ENCODE results near the gene RPLP2.

Gene RPLP2

DNA sequence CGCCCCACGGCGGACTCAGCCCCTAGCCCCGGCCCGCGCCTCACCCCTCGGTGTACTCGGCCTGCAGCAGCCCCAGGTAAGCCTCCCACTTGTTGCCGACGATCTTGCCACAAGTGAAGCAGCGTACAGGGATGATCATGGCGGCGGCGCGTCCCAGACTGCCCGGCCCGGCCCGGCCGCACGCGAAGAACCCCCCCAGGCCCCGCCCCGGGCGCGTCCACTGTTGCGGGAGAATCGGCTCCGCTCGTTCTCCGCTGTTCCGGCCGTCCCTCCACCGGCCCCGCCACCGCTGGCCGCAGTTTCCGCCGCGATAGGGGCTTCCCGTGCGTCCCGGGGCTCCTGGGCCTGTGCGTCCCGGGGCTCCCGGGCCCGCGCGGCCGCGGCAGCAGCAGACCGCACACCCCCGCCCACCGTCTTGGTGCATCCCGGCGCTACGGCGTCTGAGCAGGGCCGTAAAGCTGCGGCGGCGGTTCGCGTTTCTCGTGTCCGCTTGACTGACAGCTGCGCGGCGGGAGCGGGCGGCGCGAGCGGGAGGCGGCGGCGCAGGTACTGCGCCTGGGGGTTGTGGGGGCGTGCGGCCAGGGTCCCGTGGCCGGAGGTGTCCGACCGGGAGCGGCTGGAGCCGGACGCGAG lies 32.7 kb downstream of the RPLP2 start, which contains the start of the genes POLR2L and TSPAN4:
Gene POLR2L (minus strand): TSS at position 160 of the 633 bp plus-strand sequence. CDS start 21 bp downstream, at position 139.
Gene TSPAN4 (plus strand): TSS at position 483 of the 633 bp plus-strand sequence. CDS start 7,453 bp downstream, outside the sequence.
- peak within 1 kb of the TSS; percentile 93 for H3K27ac ChIP-seq (ENCODE audit: extremely low read depth, low read depth, low read length)
- CTCF ChIA-PET, result no interaction called here
- POLR2A ChIA-PET, result interaction anchor here (0.6 to 6.9 kb wide), 10 partner anchors 11 to 83 kb away, joined by 3 to 70 read pairs (median 6); partner anchors contain the start of genes CD151, CRACR2B, PNPLA2 and RPLP2
- H3K4me3 ChIP-seq (ENCODE audit: low read depth, low read length), result peak within 1 kb of the TSS; percentile 89
- no peaks in the 10 kb centered on the region for H3K9me3 ChIP-seq (ENCODE audit: control insufficient read depth, insufficient read depth, low read depth, low read length)
- H3K36me3 ChIP-seq (ENCODE audit: control insufficient read depth in 2 of 2, insufficient read depth in 1 of 2, low read length in 2 of 2), result peaks cover 0 to 38% of the 10 kb centered on the region in 2 experiments; a peak in 1 of 3 replicates
- 0 out of 2 replicates have a peak, but pooled peaks cover 4% of the 10 kb centered on the region for H3K4me1 ChIP-seq (ENCODE audit: control insufficient read depth, insufficient read depth, low read length)
- TF ChIP-seq HOXD13 (CRISPR knock-in tag; IDR thresholded peaks at IDR 0.05; ENCODE audit: borderline replicate concordance) (no peak), ZNF555 (tag by site-specific recombination; conservative IDR thresholded peaks at IDR 0.05) (no peak), ZNF155 (tag by site-specific recombination; IDR thresholded peaks at IDR 0.05) (no peak), GFI1B (tag by site-specific recombination; IDR thresholded peaks at IDR 0.05) (no peak), ZNF121 (tag by site-specific recombination; IDR thresholded peaks at IDR 0.05) (no peak), ZNF558 (tag by site-specific recombination; IDR thresholded peaks at IDR 0.05) (no peak), ZNF391 (tag by site-specific recombination; IDR thresholded peaks at IDR 0.05; ENCODE audit: borderline replicate concordance, low read depth) (no peak), ZNF561 (tag by site-specific recombination; IDR thresholded peaks at IDR 0.05; ENCODE audit: borderline replicate concordance) (peak; percentile 92), PRDM1 (tag by site-specific recombination; IDR thresholded peaks at IDR 0.05) (no peak), ZNF114 (tag by site-specific recombination; IDR thresholded peaks at IDR 0.05) (no peak), HOXC10 (CRISPR knock-in tag; IDR thresholded peaks at IDR 0.05) (no peak), SCRT2 (tag by site-specific recombination; IDR thresholded peaks at IDR 0.05) (peak; percentile 96), ZNF133 (tag by site-specific recombination; IDR thresholded peaks at IDR 0.05) (no peak), ZNF221 (tag by site-specific recombination; IDR thresholded peaks at IDR 0.05; ENCODE audit: borderline replicate concordance) (no peak), RBAK (tag by site-specific recombination; IDR thresholded peaks at IDR 0.05) (no peak), ZNF514 (tag by site-specific recombination; IDR thresholded peaks at IDR 0.05) (no peak), KLF8 (tag by site-specific recombination; IDR thresholded peaks at IDR 0.05) (peak; percentile 63; the same call in 1 of the 2 replicates), ZFP41 (tag by site-specific recombination; IDR thresholded peaks at IDR 0.05; ENCODE audit: borderline replicate concordance) (no peak), ZNF175 (tag by site-specific recombination; IDR thresholded peaks at IDR 0.05) (no peak), ZNF677 (tag by site-specific recombination; IDR thresholded peaks at IDR 0.05) (no peak), SP3 (tag by site-specific recombination; IDR thresholded peaks at IDR 0.05) (peak; percentile 25; the same call in 1 of the 2 replicates)
- TF ChIP-seq, protein P1, sequence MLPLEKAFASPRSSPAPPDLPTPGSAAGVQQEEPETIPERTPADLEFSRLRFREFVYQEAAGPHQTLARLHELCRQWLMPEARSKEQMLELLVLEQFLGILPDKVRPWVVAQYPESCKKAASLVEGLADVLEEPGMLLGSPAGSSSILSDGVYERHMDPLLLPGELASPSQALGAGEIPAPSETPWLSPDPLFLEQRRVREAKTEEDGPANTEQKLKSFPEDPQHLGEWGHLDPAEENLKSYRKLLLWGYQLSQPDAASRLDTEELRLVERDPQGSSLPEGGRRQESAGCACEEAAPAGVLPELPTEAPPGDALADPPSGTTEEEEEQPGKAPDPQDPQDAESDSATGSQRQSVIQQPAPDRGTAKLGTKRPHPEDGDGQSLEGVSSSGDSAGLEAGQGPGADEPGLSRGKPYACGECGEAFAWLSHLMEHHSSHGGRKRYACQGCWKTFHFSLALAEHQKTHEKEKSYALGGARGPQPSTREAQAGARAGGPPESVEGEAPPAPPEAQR (tag by site-specific recombination; IDR thresholded peaks at IDR 0.05), result 0 out of 2 replicates have a peak, but pooled peaks have one; percentile 60
- TF ChIP-seq, protein P2, sequence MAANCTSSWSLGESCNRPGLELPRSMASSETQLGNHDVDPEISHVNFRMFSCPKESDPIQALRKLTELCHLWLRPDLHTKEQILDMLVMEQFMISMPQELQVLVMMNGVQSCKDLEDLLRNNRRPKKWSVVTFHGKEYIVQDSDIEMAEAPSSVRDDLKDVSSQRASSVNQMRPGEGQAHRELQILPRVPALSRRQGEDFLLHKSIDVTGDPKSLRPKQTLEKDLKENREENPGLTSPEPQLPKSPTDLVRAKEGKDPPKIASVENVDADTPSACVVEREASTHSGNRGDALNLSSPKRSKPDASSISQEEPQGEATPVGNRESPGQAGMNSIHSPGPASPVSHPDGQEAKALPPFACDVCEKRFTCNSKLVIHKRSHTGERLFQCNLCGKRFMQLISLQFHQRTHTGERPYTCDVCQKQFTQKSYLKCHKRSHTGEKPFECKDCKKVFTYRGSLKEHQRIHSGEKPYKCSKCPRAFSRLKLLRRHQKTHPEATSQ (tag by site-specific recombination; IDR thresholded peaks at IDR 0.05), result peak; percentile 59; the same call in 1 of the 2 replicates
- TF ChIP-seq, protein P3, sequence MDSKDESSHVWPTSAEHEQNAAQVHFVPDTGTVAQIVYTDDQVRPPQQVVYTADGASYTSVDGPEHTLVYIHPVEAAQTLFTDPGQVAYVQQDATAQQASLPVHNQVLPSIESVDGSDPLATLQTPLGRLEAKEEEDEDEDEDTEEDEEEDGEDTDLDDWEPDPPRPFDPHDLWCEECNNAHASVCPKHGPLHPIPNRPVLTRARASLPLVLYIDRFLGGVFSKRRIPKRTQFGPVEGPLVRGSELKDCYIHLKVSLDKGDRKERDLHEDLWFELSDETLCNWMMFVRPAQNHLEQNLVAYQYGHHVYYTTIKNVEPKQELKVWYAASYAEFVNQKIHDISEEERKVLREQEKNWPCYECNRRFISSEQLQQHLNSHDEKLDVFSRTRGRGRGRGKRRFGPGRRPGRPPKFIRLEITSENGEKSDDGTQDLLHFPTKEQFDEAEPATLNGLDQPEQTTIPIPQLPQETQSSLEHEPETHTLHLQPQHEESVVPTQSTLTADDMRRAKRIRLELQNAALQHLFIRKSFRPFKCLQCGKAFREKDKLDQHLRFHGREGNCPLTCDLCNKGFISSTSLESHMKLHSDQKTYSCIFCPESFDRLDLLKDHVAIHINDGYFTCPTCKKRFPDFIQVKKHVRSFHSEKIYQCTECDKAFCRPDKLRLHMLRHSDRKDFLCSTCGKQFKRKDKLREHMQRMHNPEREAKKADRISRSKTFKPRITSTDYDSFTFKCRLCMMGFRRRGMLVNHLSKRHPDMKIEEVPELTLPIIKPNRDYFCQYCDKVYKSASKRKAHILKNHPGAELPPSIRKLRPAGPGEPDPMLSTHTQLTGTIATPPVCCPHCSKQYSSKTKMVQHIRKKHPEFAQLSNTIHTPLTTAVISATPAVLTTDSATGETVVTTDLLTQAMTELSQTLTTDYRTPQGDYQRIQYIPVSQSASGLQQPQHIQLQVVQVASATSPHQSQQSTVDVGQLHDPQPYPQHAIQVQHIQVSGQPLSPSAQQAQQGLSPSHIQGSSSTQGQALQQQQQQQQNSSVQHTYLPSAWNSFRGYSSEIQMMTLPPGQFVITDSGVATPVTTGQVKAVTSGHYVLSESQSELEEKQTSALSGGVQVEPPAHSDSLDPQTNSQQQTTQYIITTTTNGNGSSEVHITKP (tag by site-specific recombination; IDR thresholded peaks at IDR 0.05), result peak; percentile 97
- TF ChIP-seq, protein P4, sequence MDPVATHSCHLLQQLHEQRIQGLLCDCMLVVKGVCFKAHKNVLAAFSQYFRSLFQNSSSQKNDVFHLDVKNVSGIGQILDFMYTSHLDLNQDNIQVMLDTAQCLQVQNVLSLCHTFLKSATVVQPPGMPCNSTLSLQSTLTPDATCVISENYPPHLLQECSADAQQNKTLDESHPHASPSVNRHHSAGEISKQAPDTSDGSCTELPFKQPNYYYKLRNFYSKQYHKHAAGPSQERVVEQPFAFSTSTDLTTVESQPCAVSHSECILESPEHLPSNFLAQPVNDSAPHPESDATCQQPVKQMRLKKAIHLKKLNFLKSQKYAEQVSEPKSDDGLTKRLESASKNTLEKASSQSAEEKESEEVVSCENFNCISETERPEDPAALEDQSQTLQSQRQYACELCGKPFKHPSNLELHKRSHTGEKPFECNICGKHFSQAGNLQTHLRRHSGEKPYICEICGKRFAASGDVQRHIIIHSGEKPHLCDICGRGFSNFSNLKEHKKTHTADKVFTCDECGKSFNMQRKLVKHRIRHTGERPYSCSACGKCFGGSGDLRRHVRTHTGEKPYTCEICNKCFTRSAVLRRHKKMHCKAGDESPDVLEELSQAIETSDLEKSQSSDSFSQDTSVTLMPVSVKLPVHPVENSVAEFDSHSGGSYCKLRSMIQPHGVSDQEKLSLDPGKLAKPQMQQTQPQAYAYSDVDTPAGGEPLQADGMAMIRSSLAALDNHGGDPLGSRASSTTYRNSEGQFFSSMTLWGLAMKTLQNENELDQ (tag by site-specific recombination; IDR thresholded peaks at IDR 0.05; ENCODE audit: low read depth), result no peak
- TF ChIP-seq, protein P5, sequence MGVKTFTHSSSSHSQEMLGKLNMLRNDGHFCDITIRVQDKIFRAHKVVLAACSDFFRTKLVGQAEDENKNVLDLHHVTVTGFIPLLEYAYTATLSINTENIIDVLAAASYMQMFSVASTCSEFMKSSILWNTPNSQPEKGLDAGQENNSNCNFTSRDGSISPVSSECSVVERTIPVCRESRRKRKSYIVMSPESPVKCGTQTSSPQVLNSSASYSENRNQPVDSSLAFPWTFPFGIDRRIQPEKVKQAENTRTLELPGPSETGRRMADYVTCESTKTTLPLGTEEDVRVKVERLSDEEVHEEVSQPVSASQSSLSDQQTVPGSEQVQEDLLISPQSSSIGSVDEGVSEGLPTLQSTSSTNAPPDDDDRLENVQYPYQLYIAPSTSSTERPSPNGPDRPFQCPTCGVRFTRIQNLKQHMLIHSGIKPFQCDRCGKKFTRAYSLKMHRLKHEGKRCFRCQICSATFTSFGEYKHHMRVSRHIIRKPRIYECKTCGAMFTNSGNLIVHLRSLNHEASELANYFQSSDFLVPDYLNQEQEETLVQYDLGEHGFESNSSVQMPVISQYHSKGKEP (tag by site-specific recombination; IDR thresholded peaks at IDR 0.05), result no peak
- TF ChIP-seq, protein P6, sequence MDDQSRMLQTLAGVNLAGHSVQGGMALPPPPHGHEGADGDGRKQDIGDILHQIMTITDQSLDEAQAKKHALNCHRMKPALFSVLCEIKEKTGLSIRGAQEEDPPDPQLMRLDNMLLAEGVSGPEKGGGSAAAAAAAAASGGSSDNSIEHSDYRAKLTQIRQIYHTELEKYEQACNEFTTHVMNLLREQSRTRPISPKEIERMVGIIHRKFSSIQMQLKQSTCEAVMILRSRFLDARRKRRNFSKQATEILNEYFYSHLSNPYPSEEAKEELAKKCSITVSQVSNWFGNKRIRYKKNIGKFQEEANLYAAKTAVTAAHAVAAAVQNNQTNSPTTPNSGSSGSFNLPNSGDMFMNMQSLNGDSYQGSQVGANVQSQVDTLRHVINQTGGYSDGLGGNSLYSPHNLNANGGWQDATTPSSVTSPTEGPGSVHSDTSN (CRISPR knock-in tag; IDR thresholded peaks at IDR 0.05), result peak; percentile 93

Data from HEK293 (cell line).